B cell (primary cell): ENCODE results near the gene ZNF445. TPM values are rescaled to one million over a fixed set of nuclear protein-coding genes. Genes with fewer than 3 reads are reported as not detected.

Source experiments
- ATAC-seq: fragments of 200-7000 bp; cut with Tn5 transposase; one replicate; pipeline ENCODE4 v1.10.0; 2021; ENCODE audit warnings: low read depth, mild to moderate bottlenecking, moderate number of reproducible peaks, moderate library complexity
- CTCF ChIA-PET: fragments of 350-600 bp; sonication (Branson Sonifier 250); formaldehyde crosslinking; loops from one replicate; lab custom pipeline; 2021; ENCODE audit warnings: antibody characterized with exemption, inconsistent platforms; lab: Charles Lee
- POLR2A ChIA-PET: fragments of 350-600 bp; sonication (Branson Sonifier 250); formaldehyde crosslinking; loops from one replicate; lab custom pipeline; 2021; ENCODE audit warnings: antibody characterized with exemption; lab: Charles Lee
- DNase-seq: peaks from one replicate; pipeline ENCODE4 v3.0.0; 2013
- H2AFZ ChIP-seq: 2 replicates; pipeline ENCODE4 v1.6.1; 2012; ENCODE audit warnings: mild to moderate bottlenecking, low read depth, low read length; ENCODE audit not compliant: insufficient read depth, poor library complexity, severe bottlenecking
- H3K27ac ChIP-seq, 2 donors: 1 replicate in 1 of 2; 2 replicates in 1 of 2; pipeline ENCODE4 v1.5.1; 2012 to 2013; ENCODE audit warnings: low read length in 2 of 2, mild to moderate bottlenecking in 2 of 2, moderate library complexity in 1 of 2
- H3K27me3 ChIP-seq, 4 experiments: fragments of 200-600 bp in 1 of 4; sonication (generic) in 1 of 4; replicated peaks in 1 of 4; 1 replicate in 2 of 4; 2 replicates in 2 of 4; pipeline versions ENCODE4 v1.6.1 to v1.7.0; 2013 to 2016; ENCODE audit warnings: low read length in 3 of 4, mild to moderate bottlenecking in 2 of 4, mixed read lengths in 1 of 4, moderate library complexity in 1 of 4; ENCODE audit not compliant: insufficient read depth in 4 of 4, control insufficient read depth in 3 of 4; ENCODE audit errors: control extremely low read depth in 1 of 4
- H3K36me3 ChIP-seq, 2 experiments: replicated peaks in 1 of 2; 1 replicate in 1 of 2; 2 replicates in 1 of 2; pipeline versions ENCODE4 v1.6.1 to v1.7.1; 2013; ENCODE audit warnings: low read length in 1 of 2; ENCODE audit not compliant: insufficient read depth in 2 of 2, control insufficient read depth in 1 of 2; ENCODE audit errors: control extremely low read depth in 1 of 2, extremely low read depth in 1 of 2
- H3K4me1 ChIP-seq, 2 donors: fragments of 200-600 bp in 1 of 2; sonication (generic) in 1 of 2; 1 replicate in 1 of 2; 2 replicates in 1 of 2; pipeline versions ENCODE4 v1.5.1 to v1.6.1; 2013 to 2017; ENCODE audit warnings: low read length in 2 of 2; ENCODE audit not compliant: control insufficient read depth in 2 of 2, insufficient read depth in 2 of 2
- H3K4me2 ChIP-seq: replicated peaks from 2 replicates; pipeline ENCODE3; 2012; ENCODE audit warnings: mild to moderate bottlenecking, low read depth, low read length; ENCODE audit not compliant: poor library complexity, severe bottlenecking
- H3K4me3 ChIP-seq, 5 experiments: fragments of 200-600 bp in 1 of 5; sonication (generic) in 1 of 5; 1 replicate in 3 of 5; 2 replicates in 2 of 5; pipeline versions ENCODE4 v1.5.1 to v1.7.0; 2011 to 2016; ENCODE audit warnings: low read length in 4 of 5, mild to moderate bottlenecking in 4 of 5, low read depth in 2 of 5, control low read depth in 1 of 5, moderate library complexity in 1 of 5; ENCODE audit not compliant: insufficient read depth in 1 of 5; ENCODE audit errors: control extremely low read depth in 1 of 5, extremely low read depth in 1 of 5
- H3K79me2 ChIP-seq: fragments of 200-600 bp; sonication (generic); one replicate; pipeline ENCODE4 v1.6.0; 2016; ENCODE audit warnings: low read length; ENCODE audit not compliant: control insufficient read depth, insufficient read depth
- H3K9ac ChIP-seq: fragments of 200-600 bp; sonication (generic); 2 replicates; pipeline ENCODE4 v1.6.1; 2017; ENCODE audit warnings: mild to moderate bottlenecking, low read length, moderate library complexity
- H3K9me3 ChIP-seq, 3 donors: one replicate each; pipeline versions ENCODE4 v1.6.1 to v1.7.1; 2013; ENCODE audit warnings: low read length in 2 of 3; ENCODE audit not compliant: control insufficient read depth in 2 of 3, insufficient read depth in 1 of 3; ENCODE audit errors: control extremely low read depth in 1 of 3
- H4K20me1 ChIP-seq: 2 replicates; pipeline ENCODE4 v1.6.0; 2012; ENCODE audit warnings: mild to moderate bottlenecking, low read length; ENCODE audit not compliant: insufficient read depth, control insufficient read depth, poor library complexity, severe bottlenecking
- H3K27ac Mint-ChIP-seq: one replicate; pipeline ENCODE4 v1.8.0; 2021; ENCODE audit warnings: mixed read lengths
- H3K27me3 Mint-ChIP-seq: one replicate; pipeline ENCODE4 v1.8.0; 2021; ENCODE audit warnings: mixed read lengths
- H3K4me1 Mint-ChIP-seq: one replicate; pipeline ENCODE4 v1.8.0; 2021; ENCODE audit warnings: mixed read lengths
- H3K4me3 Mint-ChIP-seq: one replicate; pipeline ENCODE4 v1.8.0; 2021; ENCODE audit warnings: mixed read lengths
- H3K9me3 Mint-ChIP-seq: one replicate; pipeline ENCODE4 v1.8.0; 2022; ENCODE audit warnings: mixed read lengths; ENCODE audit not compliant: insufficient read depth
- CTCF ChIP-seq: fragments of 200-600 bp; IDR thresholded peaks from one replicate; pipeline ENCODE4 v1.8.0; 2022; ENCODE audit warnings: antibody characterized with exemption, mild to moderate bottlenecking
- EZH2 ChIP-seq: IDR thresholded peaks from 2 replicates; pipeline ENCODE4 v1.6.1; 2012; ENCODE audit warnings: borderline replicate concordance, low read depth, mild to moderate bottlenecking, moderate library complexity, low read length; ENCODE audit not compliant: insufficient read depth, poor library complexity, severe bottlenecking
- WGBS: methylation state at CpG from one replicate; pipeline ENCODE4 v1.1.5; 2013; ENCODE audit warnings: missing lambda C conversion rate; ENCODE audit not compliant: insufficient coverage; 5-methylcytosine and 5-hydroxymethylcytosine counted together
- intact Hi-C: fragments of 100-400 bp; cut with micrococcal nuclease; formaldehyde crosslinking; loops from one replicate; pipeline ENCODE4 v1.10.0; 2022
- polyA plus RNA-seq: library from polyadenylated mRNA; depleted of rRNA; stranded (reverse); fragments of >200 nt; gene quantifications from 2 replicates; pipeline ENCODE4 v1.2.3, GENCODE V29; 2012
- total RNA-seq, 2 donors: library from RNA; stranded (reverse); fragments of 120-200 nt in 1 of 2; gene quantifications; 1 replicate in 1 of 2; 2 replicates in 1 of 2; pipeline versions ENCODE4 v1.2.3 to v1.2.4, GENCODE V29; 2013 to 2022

The ZNF445 gene
- total and polyA plus RNA-seq, 2 donors (not counting 1 experiment from before 2014, with no cell fraction given) = 2.6 to 29.7 TPM

- DNase-seq (no peak), ATAC-seq (no peak)
- intact Hi-C loops = no loop called here
- Mint-ChIP-seq H3K4me3 (no peak overlapping the region), H3K27me3 (peaks cover 6% of the 10 kb centered on the region), H3K9me3 (no peaks in the 10 kb centered on the region), H3K27ac (no peak overlapping the region), H3K4me1 (no peaks in the 10 kb centered on the region)
- H3K27ac ChIP-seq = no peak overlapping the region
- H3K4me1 ChIP-seq = no peaks in the 10 kb centered on the region
- no peaks in the 10 kb centered on the region for H3K36me3 ChIP-seq
- no peak overlapping the region for H3K4me2 ChIP-seq
- H3K9me3 ChIP-seq = no peaks in the 10 kb centered on the region
- POLR2A ChIA-PET = no interaction called here
- H4K20me1 ChIP-seq = no peaks in the 10 kb centered on the region
- H3K79me2 ChIP-seq = no peaks in the 10 kb centered on the region
- no peak overlapping the region for H2AFZ ChIP-seq
- no peaks in the 10 kb centered on the region for H3K27me3 ChIP-seq
- H3K9ac ChIP-seq = no peak overlapping the region
- 91% methylated on average over 7 of the region's 7 CpGs for WGBS
- H3K4me3 ChIP-seq = no peak overlapping the region
- CTCF ChIA-PET = no interaction called here
- TF ChIP-seq CTCF = no peak
- no peak for TF ChIP-seq EZH2
Measured at GRCh38 chr3:44428910-44429309, 48.6 kb downstream of the ZNF445 start.

GRCh38 chr3:44427683-44428082, 49.8 kb downstream of the ZNF445 start:
- Histone ChIP-seq H3K9me3 (no peaks in the 10 kb centered on the region), H3K79me2 (no peaks in the 10 kb centered on the region), H3K27ac (no peak overlapping the region), H4K20me1 (no peaks in the 10 kb centered on the region), H3K27me3 (no peaks in the 10 kb centered on the region), H3K4me3 (no peak overlapping the region), H2AFZ (no peak overlapping the region), H3K4me2 (no peak overlapping the region), H3K9ac (no peak overlapping the region), H3K36me3 (no peaks in the 10 kb centered on the region), H3K4me1 (no peaks in the 10 kb centered on the region)
- H3K4me1 Mint-ChIP-seq = no peaks in the 10 kb centered on the region
- H3K27me3 Mint-ChIP-seq = peaks cover 6% of the 10 kb centered on the region
- intact Hi-C loops = no loop called here
- no peak overlapping the region for H3K4me3 Mint-ChIP-seq
- ChIA-PET CTCF (no interaction called here), POLR2A (no interaction called here)
- ATAC-seq (no peak), DNase-seq (no peak)
- 86% methylated on average over 2 of the region's 3 CpGs for whole genome bisulfite sequencing
- TF ChIP-seq EZH2 (no peak), CTCF (no peak)
- no peaks in the 10 kb centered on the region for H3K9me3 Mint-ChIP-seq
- H3K27ac Mint-ChIP-seq = no peak overlapping the region
